GM23338 (cell line): ENCODE data around the gene KCNQ1OT1. TPM values are rescaled to one million over a fixed set of nuclear protein-coding genes. Genes with fewer than 3 reads are reported as not detected.

Experiments used
- ATAC-seq: fragments of 200-7000 bp; cut with Tn5 transposase; 3 replicates; pipeline ENCODE4 v1.9.1; 2020
- DNase-seq: peaks from one replicate; pipeline ENCODE4 v3.0.0-alpha.2; 2015; ENCODE audit warnings: low spot score
- H2AFZ ChIP-seq: fragments of 200-600 bp; sonication (generic); 2 replicates; pipeline ENCODE4 v1.8.0; 2016; ENCODE audit warnings: antibody characterized with exemption, mild to moderate bottlenecking, moderate library complexity
- H3F3A ChIP-seq: fragments of 200-600 bp; sonication (generic); replicated peaks from 2 replicates; pipeline ENCODE4 v1.8.0; 2017; ENCODE audit warnings: antibody characterized with exemption, mixed run types, low read depth
- H3K27ac ChIP-seq: fragments of 200-600 bp; sonication (generic); 2 replicates; pipeline ENCODE4 v1.6.1; 2016; ENCODE audit warnings: low read depth
- H3K27me3 ChIP-seq: fragments of 200-600 bp; sonication (generic); 2 replicates; pipeline ENCODE4 v1.8.0; 2016; ENCODE audit warnings: mild to moderate bottlenecking, mixed run types, moderate library complexity; ENCODE audit not compliant: insufficient read depth
- H3K36me3 ChIP-seq: fragments of 200-600 bp; sonication (generic); 2 replicates; pipeline ENCODE4 v1.8.0; 2016; ENCODE audit warnings: mild to moderate bottlenecking; ENCODE audit not compliant: insufficient read depth
- H3K4me1 ChIP-seq: fragments of 200-600 bp; sonication (generic); 2 replicates; pipeline ENCODE4 v1.8.0; 2016; ENCODE audit warnings: mild to moderate bottlenecking, moderate library complexity; ENCODE audit not compliant: insufficient read depth
- H3K4me2 ChIP-seq: fragments of 200-600 bp; sonication (generic); 2 replicates; pipeline ENCODE4 v1.7.1; 2017; ENCODE audit warnings: mixed run types
- H3K4me3 ChIP-seq: fragments of 200-600 bp; sonication (generic); 2 replicates; pipeline ENCODE4 v1.6.1; 2016; ENCODE audit warnings: mixed run types
- H3K79me2 ChIP-seq: fragments of 200-600 bp; sonication (generic); replicated peaks from 2 replicates; pipeline ENCODE4 v1.8.0; 2017; ENCODE audit warnings: mild to moderate bottlenecking; ENCODE audit not compliant: insufficient read depth
- H3K9me2 ChIP-seq: fragments of 200-600 bp; sonication (generic); 2 replicates; pipeline ENCODE4 v1.8.0; 2017; ENCODE audit not compliant: insufficient read depth
- H4K20me1 ChIP-seq: fragments of 200-600 bp; sonication (generic); replicated peaks from 2 replicates; pipeline ENCODE4 v1.8.0; 2017; ENCODE audit warnings: mild to moderate bottlenecking; ENCODE audit not compliant: insufficient read depth
- H3K27ac Mint-ChIP-seq: 2 replicates; pipeline ENCODE4 v1.8.0; 2020; ENCODE audit warnings: inconsistent platforms, mild to moderate bottlenecking, moderate library complexity, mixed read lengths
- H3K27me3 Mint-ChIP-seq: 3 replicates; pipeline ENCODE4 v1.8.0; 2022; ENCODE audit warnings: low read depth, mild to moderate bottlenecking, moderate library complexity, mixed read lengths, inconsistent platforms; ENCODE audit not compliant: insufficient read depth, poor library complexity
- H3K36me3 Mint-ChIP-seq: 3 replicates; pipeline ENCODE4 v1.8.0; 2021; ENCODE audit warnings: low read depth, mild to moderate bottlenecking, inconsistent platforms, moderate library complexity, mixed read lengths
- H3K4me1 Mint-ChIP-seq: 3 replicates; pipeline ENCODE4 v1.8.0; 2020; ENCODE audit warnings: mild to moderate bottlenecking, inconsistent platforms, mixed read lengths
- H3K4me3 Mint-ChIP-seq: 3 replicates; pipeline ENCODE4 v1.8.0; 2021; ENCODE audit warnings: moderate library complexity, mild to moderate bottlenecking, inconsistent platforms, mixed read lengths
- H3K9me3 Mint-ChIP-seq: 3 replicates; pipeline ENCODE4 v1.8.0; 2020; ENCODE audit warnings: moderate library complexity, mild to moderate bottlenecking, inconsistent platforms, mixed read lengths
- CREB1 ChIP-seq: fragments of 250-450 bp; sonication (Bioruptor Pico); IDR thresholded peaks from 2 replicates; pipeline ENCODE4 v1.5.0; 2020; ENCODE audit warnings: low read depth, mild to moderate bottlenecking, moderate library complexity
- CTCF ChIP-seq, 2 experiments: fragments of 200-600 bp in 1 of 2; sonication (generic) in 1 of 2; conservative IDR thresholded peaks; 2 replicates each; pipeline versions ENCODE4 v1.5.1 to v1.6.1; 2016 to 2017; ENCODE audit warnings: antibody characterized with exemption in 2 of 2, low read depth in 2 of 2, mild to moderate bottlenecking in 2 of 2, moderate library complexity in 1 of 2
- EZH2 ChIP-seq: fragments of 200-600 bp; sonication (generic); IDR thresholded peaks from one replicate; pipeline ENCODE4 v1.8.0; 2017; ENCODE audit warnings: antibody characterized with exemption, mild to moderate bottlenecking, low read depth; ENCODE audit not compliant: unreplicated experiment
- JUNB ChIP-seq: IDR thresholded peaks from one replicate; pipeline ENCODE4 v1.6.1; 2016; ENCODE audit warnings: antibody characterized with exemption; ENCODE audit not compliant: unreplicated experiment
- NANOG ChIP-seq: IDR thresholded peaks from 2 replicates; pipeline ENCODE4 v1.6.1; 2016; ENCODE audit warnings: antibody characterized with exemption, borderline replicate concordance
- STAT1 ChIP-seq: IDR thresholded peaks from one replicate; pipeline ENCODE4 v1.6.1; 2016; ENCODE audit warnings: antibody characterized with exemption; ENCODE audit not compliant: unreplicated experiment
- ZNF331 ChIP-seq: fragments of 250-450 bp; sonication (Bioruptor Pico); IDR thresholded peaks from 2 replicates; pipeline ENCODE4 v1.5.0; 2020; ENCODE audit warnings: low read depth, mild to moderate bottlenecking, moderate library complexity
- ZNF462 ChIP-seq: fragments of 250-450 bp; sonication (Bioruptor Pico); IDR thresholded peaks from 2 replicates; pipeline ENCODE4 v1.5.0; 2020; ENCODE audit warnings: mild to moderate bottlenecking, moderate library complexity
- polyA plus RNA-seq: library from polyadenylated mRNA; unstranded; fragments of >200 nt; fragmentation: Nextera tagmentation; extraction: Ambion mirVana; gene quantifications from 2 replicates; pipeline ENCODE4 v1.2.1, GENCODE V29; 2016
- total RNA-seq: library from RNA; depleted of rRNA; stranded (reverse); fragments of >200 nt; shearing (Covaris generic); gene quantifications from 2 replicates; pipeline ENCODE4 v1.2.3, GENCODE V29; 2014

The KCNQ1OT1 gene
- total and polyA plus RNA-seq, 2 experiments from 2014 or later, result 1.5 to 4.2 TPM

DNA sequence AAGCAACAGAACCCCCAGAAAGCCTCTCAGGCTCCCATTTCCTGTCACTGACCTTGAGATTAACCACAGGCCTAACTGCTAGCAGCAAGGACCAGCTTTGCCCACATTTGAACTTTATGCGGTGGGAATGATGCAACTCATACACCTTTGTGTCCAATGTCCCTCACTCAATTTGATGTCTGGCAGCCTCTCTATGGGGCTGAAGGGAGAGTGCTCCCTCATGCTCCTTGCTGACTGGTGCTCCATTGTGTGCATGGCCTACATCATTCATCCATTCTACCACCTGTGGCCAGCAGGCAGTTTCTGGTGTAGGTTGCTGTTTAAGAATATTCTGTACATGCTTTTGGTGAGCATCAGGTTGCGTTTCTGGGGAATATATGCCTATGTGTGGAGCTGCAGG, 31.9 kb downstream of the KCNQ1OT1 start (continued):
- TF ChIP-seq ZNF462 (CRISPR knock-in tag) (no peak), JUNB (no peak), EZH2 (no peak), NANOG (no peak), ZNF331 (CRISPR knock-in tag) (no peak), CTCF (conservative IDR thresholded peaks at IDR 0.05; ENCODE audit: low read depth in 2 of 2) (no peak), STAT1 (no peak)

GRCh38 chr11:2666828-2667570, 32.8 kb downstream of the KCNQ1OT1 start:
- no peak for ATAC-seq
- no peaks in the 10 kb centered on the region for H3K4me1 ChIP-seq
- TF ChIP-seq CREB1 (CRISPR knock-in tag), result no peak
- TF ChIP-seq STAT1, result no peak
- TF ChIP-seq ZNF331 (CRISPR knock-in tag), result no peak
- no peaks in the 10 kb centered on the region for H3K9me2 ChIP-seq
- H4K20me1 ChIP-seq, result peaks cover 14% of the 10 kb centered on the region
- no peak overlapping the region for H3K4me3 Mint-ChIP-seq
- no peaks in the 10 kb centered on the region for H3K4me1 Mint-ChIP-seq
- H3K9me3 Mint-ChIP-seq, result peaks cover 26% of the 10 kb centered on the region
- no peak overlapping the region for H2AFZ ChIP-seq
- H3K36me3 ChIP-seq, result no peaks in the 10 kb centered on the region; the same call in 1 of the 2 replicates
- no peak overlapping the region for H3K27ac Mint-ChIP-seq
- no peak overlapping the region for H3K4me3 ChIP-seq
- no peak overlapping the region for H3K27ac ChIP-seq
- H3K4me2 ChIP-seq, result no peak overlapping the region
- peaks cover 21% of the 10 kb centered on the region for H3K27me3 Mint-ChIP-seq
- DNase-seq, result no peak
- H3K79me2 ChIP-seq, result no peaks in the 10 kb centered on the region
- no peaks in the 10 kb centered on the region for H3F3A ChIP-seq
- peaks cover 60% of the 10 kb centered on the region for H3K36me3 Mint-ChIP-seq
- no peaks in the 10 kb centered on the region for H3K27me3 ChIP-seq
